ENCODE measurements around the gene KCNJ16.

KCNJ16 gene

DNA sequence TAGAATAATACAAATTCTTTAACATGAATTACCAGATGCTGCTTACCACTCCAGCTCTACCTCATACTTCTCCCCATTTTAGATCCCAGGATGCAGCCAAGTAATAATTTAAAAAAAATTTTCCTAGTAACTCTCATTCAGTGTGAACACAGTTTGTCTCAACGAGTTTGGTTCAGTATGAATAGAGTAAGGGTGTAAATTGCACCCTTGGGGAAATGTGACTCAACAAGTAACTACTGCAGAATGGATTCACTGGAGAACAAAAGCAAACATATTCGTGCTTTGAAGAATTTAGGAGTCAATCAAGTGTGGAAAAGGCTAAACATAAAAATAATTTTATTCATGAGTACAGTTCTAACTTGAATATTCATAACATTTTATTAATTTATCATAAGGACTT, 23.0 kb downstream of the KCNJ16 start:
- no peak for DNase-seq (ENCODE audit: low read depth in 2 of 2)

DNA sequence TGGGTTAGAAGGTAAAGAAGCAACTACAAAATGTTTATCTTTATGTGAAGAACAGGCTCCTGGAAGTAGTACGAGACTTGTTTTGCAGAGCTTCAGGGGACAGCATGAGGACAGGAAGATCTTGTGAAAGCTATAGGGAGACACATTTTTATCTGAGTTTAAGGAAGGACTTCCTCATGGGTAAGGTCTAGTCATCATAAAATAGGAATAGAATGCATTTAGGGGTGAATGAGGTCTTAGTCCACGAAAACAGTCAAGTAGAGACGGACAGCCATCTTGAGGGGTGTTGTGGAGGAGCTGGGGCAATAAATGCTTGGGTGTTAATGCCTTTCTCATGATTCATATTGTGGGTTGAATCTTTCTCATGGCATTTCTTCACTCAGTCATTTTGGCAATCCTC, 24.3 kb downstream of the KCNJ16 start:
- no peak for DNase-seq (ENCODE audit: low read depth in 2 of 2)

DNA sequence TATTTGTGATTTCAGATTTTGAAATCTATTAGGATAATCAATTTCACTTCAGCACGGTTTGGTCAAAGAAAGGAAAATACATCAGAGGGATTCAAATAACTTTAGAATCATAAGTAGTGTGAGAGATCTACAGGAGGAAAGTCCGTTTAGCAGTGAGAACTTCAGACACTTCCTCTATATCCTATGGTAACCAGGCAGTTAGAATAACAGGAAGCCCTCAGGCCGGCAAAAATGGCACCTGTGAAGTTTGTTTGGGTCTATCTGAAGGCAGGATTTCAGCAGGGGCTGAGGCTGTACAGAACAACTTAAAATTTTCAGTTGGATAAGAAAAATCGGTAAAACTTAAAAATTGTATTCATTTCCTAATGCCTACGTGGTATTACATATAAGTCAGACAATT, 24.9 kb downstream of the KCNJ16 start:
- DNase-seq (ENCODE audit: low read depth in 2 of 2) = no peak

- DNase-seq (ENCODE audit: low read depth in 2 of 2) = no peak
Observed at GRCh38 chr17:70100983-70101382, 26.0 kb downstream of the KCNJ16 start.

GRCh38 chr17:70102531-70102930, 27.5 kb downstream of the KCNJ16 start:
- DNase-seq (ENCODE audit: low read depth in 2 of 2) = no peak

DNA sequence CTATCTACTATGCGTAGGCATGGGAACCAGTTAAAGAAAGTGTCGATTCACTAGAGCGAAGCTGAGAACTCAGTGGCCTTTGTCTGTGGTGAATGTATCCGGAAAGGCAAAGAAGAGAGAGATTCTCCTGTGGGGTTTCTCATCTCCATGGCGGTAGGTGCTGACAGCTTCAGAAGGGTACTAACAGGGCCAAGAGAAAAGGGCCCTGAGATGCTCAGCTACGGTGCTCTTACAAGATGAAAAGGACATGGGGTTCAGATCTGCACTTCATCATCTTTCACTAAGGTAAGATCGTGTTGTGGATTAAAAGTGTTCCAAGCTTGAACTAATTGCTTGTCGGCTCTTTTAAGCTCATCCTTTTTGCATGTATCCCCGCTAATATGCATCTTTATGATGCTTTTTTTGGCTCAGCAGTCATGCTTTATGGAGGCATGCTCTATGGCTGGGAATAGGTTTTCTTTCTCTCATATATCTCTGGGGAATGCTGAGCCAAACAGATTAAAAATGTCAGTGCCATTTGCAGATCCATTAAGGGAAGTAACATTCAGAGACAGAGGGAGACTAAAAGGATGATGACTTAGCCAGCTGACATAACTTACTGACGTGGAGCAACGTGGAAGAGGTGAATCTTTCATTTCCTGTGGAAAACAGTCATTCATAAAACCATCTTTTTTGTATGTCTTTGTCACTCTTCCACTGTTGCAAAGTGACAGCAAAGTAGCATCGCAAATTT, 29.9 kb downstream of the KCNJ16 start:
- DNase-seq (ENCODE audit: low read depth in 2 of 2) = no peak

GRCh38 chr17:70105641-70106040, 30.6 kb downstream of the KCNJ16 start:
- DNase-seq (ENCODE audit: low read depth in 2 of 2) = no peak

DNA sequence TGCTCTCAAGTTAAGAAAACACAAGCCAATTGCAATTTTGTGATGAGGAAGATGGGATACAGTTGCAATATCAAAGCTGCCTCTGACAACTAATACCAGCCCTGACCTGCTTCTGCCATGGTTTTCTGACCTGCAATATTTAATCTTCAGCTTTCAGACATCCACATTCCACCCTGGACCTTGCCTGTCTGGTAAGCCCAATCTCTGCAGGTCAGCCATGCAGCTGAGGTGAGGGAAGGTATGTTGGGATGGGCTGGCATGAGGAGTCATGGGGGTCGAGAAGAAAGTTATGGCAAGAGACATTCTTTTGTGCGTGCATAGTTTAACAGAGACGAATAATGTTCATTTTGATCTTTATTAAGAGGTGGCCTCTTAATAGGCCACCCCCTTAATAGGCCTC, 31.5 kb downstream of the KCNJ16 start:
- DNase-seq (ENCODE audit: low read depth in 2 of 2) = no peak

GRCh38 chr17:70107441-70107840, 32.4 kb downstream of the KCNJ16 start:
- DNase-seq (ENCODE audit: low read depth in 2 of 2) = no peak

DNA sequence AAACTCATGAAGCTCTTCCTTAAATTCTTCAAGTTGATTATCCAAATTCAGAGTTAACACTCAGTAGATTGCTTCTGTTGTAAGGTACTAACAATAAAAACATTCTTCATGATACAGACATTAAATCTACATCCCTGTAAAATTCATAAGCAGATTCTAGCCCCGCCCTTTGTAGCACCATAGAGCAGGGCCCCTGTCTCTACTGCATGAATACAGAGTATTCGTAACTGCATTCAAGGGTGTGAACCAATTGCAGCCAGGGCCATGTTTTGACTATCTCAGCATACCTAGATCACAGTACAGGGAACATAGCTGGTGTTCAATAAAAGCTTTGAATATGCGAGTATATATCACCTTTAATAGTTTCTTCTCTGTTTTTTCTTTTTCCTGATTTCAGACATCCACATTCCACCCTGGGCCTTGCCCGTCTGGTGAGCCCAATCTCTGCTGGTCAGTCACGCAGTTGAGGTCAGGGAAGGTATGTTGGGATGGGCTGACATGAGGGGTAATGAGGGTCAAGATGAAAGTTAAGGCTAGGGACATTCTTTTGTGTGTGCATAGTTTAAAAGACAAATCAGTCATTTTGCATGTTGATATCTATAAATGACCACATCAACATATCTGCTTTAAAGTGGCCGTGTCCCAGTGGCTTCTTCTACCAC, 33.0 kb downstream of the KCNJ16 start:
- no peak for DNase-seq (ENCODE audit: low read depth in 2 of 2)

- no peak for DNase-seq (ENCODE audit: low read depth in 2 of 2)
Observed at GRCh38 chr17:70109497-70109896, 34.5 kb downstream of the KCNJ16 start.

GRCh38 chr17:70110443-70110880, 35.4 kb downstream of the KCNJ16 start:
- DNase-seq (ENCODE audit: low read depth in 2 of 2) = no peak

- no peak for DNase-seq (ENCODE audit: low read depth in 2 of 2)
Observed at GRCh38 chr17:70111201-70111600, 36.2 kb downstream of the KCNJ16 start.

GRCh38 chr17:70114405-70114804, 39.4 kb downstream of the KCNJ16 start:
- DNase-seq (ENCODE audit: low read depth in 2 of 2) = no peak

- DNase-seq (ENCODE audit: low read depth in 2 of 2) = no peak
Observed at GRCh38 chr17:70115126-70115525, 40.1 kb downstream of the KCNJ16 start.

DNA sequence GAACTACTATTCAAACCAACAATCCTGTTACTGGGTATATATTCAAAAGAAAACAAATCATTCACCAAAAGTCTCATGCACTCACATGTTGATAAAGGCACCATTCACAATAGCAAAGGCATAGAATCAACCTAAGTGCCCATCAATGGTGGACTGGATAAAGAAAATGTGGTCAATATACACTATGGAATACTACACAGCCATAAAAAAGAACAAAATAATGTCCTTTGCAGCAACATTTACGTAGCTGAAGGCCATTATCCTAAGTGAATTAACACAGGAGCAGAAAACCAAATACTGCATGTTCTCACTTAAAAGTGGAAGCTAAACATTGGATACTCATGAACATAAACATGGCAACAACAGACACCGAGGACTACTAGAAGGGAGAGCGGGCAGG, 41.9 kb downstream of the KCNJ16 start:
- DNase-seq (ENCODE audit: low read depth in 2 of 2) = no peak

GRCh38 chr17:70119545-70119944, 44.5 kb downstream of the KCNJ16 start:
- no peak for DNase-seq (ENCODE audit: low read depth in 2 of 2)

DNA sequence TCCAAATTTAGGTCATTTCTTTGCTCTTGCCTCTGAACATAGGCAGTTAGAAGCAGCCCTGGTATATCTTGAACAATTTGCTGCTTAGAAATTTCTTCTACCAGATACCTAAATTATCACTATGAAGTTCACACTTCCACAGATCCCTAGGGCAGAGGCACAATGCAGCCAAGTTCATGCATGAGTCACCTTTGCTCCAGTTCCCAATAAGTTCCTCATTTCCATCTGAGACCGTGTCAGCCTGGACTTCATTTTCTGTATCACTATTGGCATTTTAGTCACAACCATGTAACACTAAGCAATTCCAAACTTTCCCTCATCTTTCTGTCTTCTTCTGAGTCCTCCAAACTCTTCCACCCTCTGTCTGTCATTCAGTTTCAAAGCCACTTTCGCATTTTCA, 45.0 kb downstream of the KCNJ16 start:
- no peak for DNase-seq (ENCODE audit: low read depth in 2 of 2)

DNA sequence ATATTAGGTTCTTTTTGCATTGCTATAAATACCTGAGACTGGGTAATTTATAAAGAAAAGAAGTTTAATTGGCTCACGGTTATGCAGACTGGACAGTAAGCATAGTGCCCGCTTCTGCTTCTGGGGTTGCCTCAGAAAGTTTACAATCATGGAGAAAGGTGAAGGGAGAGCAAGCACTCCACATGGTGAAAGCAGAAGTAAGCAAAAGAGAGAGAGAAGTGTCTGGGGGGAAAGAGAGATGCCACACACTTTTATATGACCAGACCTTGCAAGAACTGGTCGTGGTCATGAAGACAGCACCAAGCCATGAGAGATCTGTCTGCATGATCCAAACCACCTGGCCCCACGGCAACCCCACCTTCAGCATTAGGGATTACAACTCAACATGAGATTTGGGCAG, 45.4 kb downstream of the KCNJ16 start:
- no peak for DNase-seq (ENCODE audit: low read depth in 2 of 2)

DNA sequence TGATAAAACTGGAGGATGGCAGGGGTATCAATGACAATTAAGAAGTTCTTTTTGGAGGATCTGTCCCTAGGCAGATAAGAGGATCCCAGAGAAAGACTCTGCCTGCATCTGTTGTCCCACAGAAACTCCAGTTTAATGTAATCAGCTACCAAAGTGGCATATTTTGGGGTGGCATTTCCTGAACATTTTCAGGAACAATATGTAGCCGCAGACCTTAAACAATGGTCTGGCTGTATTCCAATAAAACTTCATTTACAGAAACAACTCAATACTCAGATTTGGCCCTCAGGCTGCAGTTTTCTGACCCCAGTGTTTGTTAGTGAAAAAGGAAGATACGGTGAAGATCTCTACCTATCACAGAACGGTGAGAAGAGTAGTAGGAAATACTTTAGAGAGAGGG, 46.1 kb downstream of the KCNJ16 start:
- DNase-seq (ENCODE audit: low read depth in 2 of 2) = no peak

- no peak for DNase-seq (ENCODE audit: low read depth in 2 of 2)
Observed at GRCh38 chr17:70123193-70123592, 48.2 kb downstream of the KCNJ16 start.

DNA sequence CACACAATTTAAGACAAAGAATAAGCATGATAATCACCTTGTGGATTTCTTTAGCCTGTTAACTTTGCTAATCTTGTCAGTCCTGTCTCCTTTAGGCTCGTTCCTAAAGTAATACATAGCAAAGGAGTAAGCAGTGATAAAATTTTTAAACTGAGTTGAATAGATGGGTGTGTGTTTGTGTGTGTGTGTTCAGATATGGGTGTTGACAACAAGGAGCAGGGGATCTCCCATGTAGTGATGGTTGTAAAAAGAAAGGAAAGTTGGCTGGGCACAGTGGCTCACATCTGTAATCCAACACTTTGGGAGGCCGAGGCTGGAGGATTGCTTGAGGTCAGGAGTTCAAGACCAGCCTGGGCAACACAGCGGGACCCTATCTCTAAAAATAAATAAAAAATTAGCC, 49.7 kb downstream of the KCNJ16 start:
- DNase-seq (ENCODE audit: low read depth in 2 of 2) = no peak

- DNase-seq (ENCODE audit: low read depth in 2 of 2) = no peak
Observed at GRCh38 chr17:70127221-70127873, 52.3 kb downstream of the KCNJ16 start.
